ENCODE results near the gene FAHD2A.
"Not testable (repeated sequence)": the region's sequence is repeated elsewhere in the genome, so short reads cannot be mapped to it uniquely, and the experiment has no call there.

The FAHD2A gene

GRCh38 chr2:95375532-95376150 is 26.9 kb upstream of the FAHD2A start:
- in situ Hi-C loops (cut with HindIII; ENCODE audit: low sequenced_read_pairs) = no loop called here
- TF ChIP-seq CTCF (IDR thresholded peaks at IDR 0.05; ENCODE audit: low read depth, low read length, missing control alignments) = no peak
- H3K4me3 ChIP-seq (ENCODE audit: low read depth, low read length) = no peak overlapping the region
- DNase-seq (ENCODE audit: low read depth) = no peak

GRCh38 chr2:95376311-95377215 is 25.9 kb upstream of the FAHD2A start:
- no peak overlapping the region for H3K4me3 ChIP-seq (ENCODE audit: low read depth, low read length)
- DNase-seq (ENCODE audit: low read depth) = no peak
- no peak for TF ChIP-seq CTCF (IDR thresholded peaks at IDR 0.05; ENCODE audit: low read depth, low read length, missing control alignments)
- in situ Hi-C loops (cut with HindIII; ENCODE audit: low sequenced_read_pairs) = no loop called here

GRCh38 chr2:95377216-95378123 is 25.0 kb upstream of the FAHD2A start:
- no peak for DNase-seq (ENCODE audit: low read depth)
- H3K4me3 ChIP-seq (ENCODE audit: low read depth, low read length) = no peak overlapping the region
- in situ Hi-C loops (cut with HindIII; ENCODE audit: low sequenced_read_pairs) = no loop called here
- TF ChIP-seq CTCF (IDR thresholded peaks at IDR 0.05; ENCODE audit: low read depth, low read length, missing control alignments) = no peak

GRCh38 chr2:95378281-95378680 is 24.2 kb upstream of the FAHD2A start:
- H3K4me3 ChIP-seq (ENCODE audit: low read depth, low read length); DNase-seq (ENCODE audit: low read depth); in situ Hi-C loops (cut with HindIII; ENCODE audit: low sequenced_read_pairs): not testable (repeated sequence)

- in situ Hi-C loops (cut with HindIII; ENCODE audit: low sequenced_read_pairs) = no loop called here
- peak; percentile 29 for TF ChIP-seq CTCF (IDR thresholded peaks at IDR 0.05; ENCODE audit: low read depth, low read length, missing control alignments)
- H3K4me3 ChIP-seq (ENCODE audit: low read depth, low read length) = no peak overlapping the region
- no peak for DNase-seq (ENCODE audit: low read depth)
Measured at GRCh38 chr2:95379371-95379831, 23.1 kb upstream of the FAHD2A start.

GRCh38 chr2:95380280-95380679 is 22.2 kb upstream of the FAHD2A start:
- TF ChIP-seq CTCF (IDR thresholded peaks at IDR 0.05; ENCODE audit: low read depth, low read length, missing control alignments) = no peak
- in situ Hi-C loops (cut with HindIII; ENCODE audit: low sequenced_read_pairs) = no loop called here
- H3K4me3 ChIP-seq (ENCODE audit: low read depth, low read length) = no peak overlapping the region
- DNase-seq (ENCODE audit: low read depth) = no peak

Data from astrocyte of the cerebellum (primary cell).